H1 (cell line): ENCODE data around the gene INSM2. TPM values are rescaled to one million over a fixed set of nuclear protein-coding genes. Genes with fewer than 3 reads are reported as not detected.

Experiments used
- CTCF ChIA-PET: fragments of 300-600 bp; sonication (Branson Sonifier 250); formaldehyde crosslinking; loops from one replicate; lab custom pipeline; 2021; ENCODE audit not compliant: partially characterized antibody; lab: Charles Lee
- POLR2A ChIA-PET: fragments of 300-600 bp; sonication (Branson Sonifier 250); formaldehyde crosslinking; loops from one replicate; lab custom pipeline; 2021; ENCODE audit warnings: inconsistent platforms; ENCODE audit not compliant: partially characterized antibody; lab: Charles Lee
- DNase-seq, 2 experiments: peaks; one replicate each; pipeline versions ENCODE4 v3.0.0 to v3.0.0-alpha.2; 2010 to 2022; ENCODE audit warnings: low spot score in 2 of 2, low read depth in 1 of 2, mixed read lengths in 1 of 2
- FAIRE-seq: peaks from 2 replicates; lab custom pipeline; 2011; peaks lifted over from hg19 to GRCh38; lab: Jason Lieb, UNC
- H2AFZ ChIP-seq: 2 replicates; pipeline ENCODE4 v1.8.1; 2012; ENCODE audit warnings: low read length, inconsistent platforms
- H2AK5ac ChIP-seq: 2 replicates; pipeline ENCODE4 v1.6.1; 2013; ENCODE audit warnings: low read depth, low read length
- H2BK120ac ChIP-seq: replicated peaks from 2 replicates; pipeline ENCODE3; 2013; ENCODE audit warnings: low read depth, low read length, inconsistent platforms
- H2BK12ac ChIP-seq: 2 replicates; pipeline ENCODE4 v1.6.1; 2013; ENCODE audit warnings: low read depth, low read length
- H2BK15ac ChIP-seq: 2 replicates; pipeline ENCODE4 v1.6.1; 2013; ENCODE audit warnings: low read length
- H2BK20ac ChIP-seq: 2 replicates; pipeline ENCODE4 v1.6.1; 2013; ENCODE audit warnings: low read length
- H2BK5ac ChIP-seq: 2 replicates; pipeline ENCODE4 v1.6.1; 2013; ENCODE audit warnings: low read depth, low read length
- H3K14ac ChIP-seq: 2 replicates; pipeline ENCODE4 v1.6.1; 2013; ENCODE audit warnings: inconsistent platforms; ENCODE audit not compliant: insufficient read length
- H3K18ac ChIP-seq: 2 replicates; pipeline ENCODE4 v1.6.1; 2013; ENCODE audit warnings: low read length; ENCODE audit errors: extremely low read depth
- H3K23ac ChIP-seq: 2 replicates; pipeline ENCODE4 v1.6.1; 2013; ENCODE audit warnings: inconsistent platforms; ENCODE audit not compliant: insufficient read length
- H3K23me2 ChIP-seq: 2 replicates; pipeline ENCODE4 v1.6.1; 2013; ENCODE audit warnings: low read depth, low read length
- H3K27ac ChIP-seq: 2 replicates; pipeline ENCODE4 v1.6.1; 2011; ENCODE audit warnings: low read depth, low read length, inconsistent platforms
- H3K27me3 ChIP-seq, 4 experiments: replicated peaks in 1 of 4; 1 replicate in 1 of 4; 2 replicates in 3 of 4; pipeline versions ENCODE4 v1.6.1 to v1.8.1; 2011 to 2013; ENCODE audit warnings: low read length in 3 of 4, mild to moderate bottlenecking in 3 of 4, inconsistent platforms in 2 of 4, mixed read lengths in 2 of 4, moderate library complexity in 1 of 4; ENCODE audit not compliant: control insufficient read depth in 3 of 4, insufficient read depth in 3 of 4; ENCODE audit errors: extremely low read depth in 1 of 4
- H3K36me3 ChIP-seq, 4 experiments: 2 replicates each; pipeline versions ENCODE4 v1.6.1 to v1.8.1; 2011 to 2013; ENCODE audit warnings: mild to moderate bottlenecking in 4 of 4, low read length in 3 of 4, moderate library complexity in 2 of 4, control low read depth in 1 of 4, inconsistent platforms in 1 of 4; ENCODE audit not compliant: insufficient read depth in 4 of 4, control insufficient read depth in 2 of 4
- H3K4ac ChIP-seq: replicated peaks from 2 replicates; pipeline ENCODE3; 2013; ENCODE audit warnings: low read length, low read depth, mixed read lengths, inconsistent platforms; ENCODE audit not compliant: insufficient read length
- H3K4me1 ChIP-seq, 4 experiments: replicated peaks in 1 of 4; 1 replicate in 1 of 4; 2 replicates in 3 of 4; pipeline versions ENCODE4 v1.6.1 to v1.8.1; 2011 to 2013; ENCODE audit warnings: low read length in 3 of 4, inconsistent platforms in 2 of 4, mixed read lengths in 1 of 4; ENCODE audit not compliant: insufficient read depth in 4 of 4, control insufficient read depth in 3 of 4
- H3K4me2 ChIP-seq, 2 experiments: 2 replicates each; pipeline versions ENCODE4 v1.6.1 to v1.8.1; 2011 to 2013; ENCODE audit warnings: low read depth in 2 of 2, low read length in 2 of 2, control low read depth in 1 of 2, inconsistent platforms in 1 of 2, mild to moderate bottlenecking in 1 of 2; ENCODE audit not compliant: insufficient read depth in 1 of 2
- H3K4me3 ChIP-seq, 4 experiments: fragments of 200-600, 300-600 bp in 1 of 4; sonication (generic), shearing (Covaris generic), sonication (Bioruptor Twin) in 1 of 4; 2 replicates each; pipeline versions ENCODE4 v1.5.1 to v1.8.1; 2011 to 2016; ENCODE audit warnings: low read length in 4 of 4, low read depth in 3 of 4, control low read depth in 2 of 4, inconsistent platforms in 2 of 4, mild to moderate bottlenecking in 2 of 4, mixed read lengths in 1 of 4, moderate library complexity in 1 of 4; ENCODE audit not compliant: insufficient read depth in 2 of 4; ENCODE audit errors: extremely low read depth in 1 of 4
- H3K56ac ChIP-seq: replicated peaks from 2 replicates; pipeline ENCODE3; 2013; ENCODE audit warnings: low read depth, mild to moderate bottlenecking, mixed read lengths, low read length, inconsistent platforms; ENCODE audit not compliant: insufficient read length
- H3K79me1 ChIP-seq: 2 replicates; pipeline ENCODE4 v1.6.1; 2013; ENCODE audit warnings: low read depth, low read length, control low read depth
- H3K79me2 ChIP-seq, 2 experiments: 2 replicates each; pipeline versions ENCODE4 v1.6.1 to v1.8.1; 2012 to 2013; ENCODE audit warnings: low read length in 2 of 2, mild to moderate bottlenecking in 2 of 2, inconsistent platforms in 1 of 2; ENCODE audit not compliant: insufficient read depth in 2 of 2, control insufficient read depth in 1 of 2
- H3K9ac ChIP-seq, 4 experiments: replicated peaks in 1 of 4; 1 replicate in 1 of 4; 2 replicates in 3 of 4; pipeline versions ENCODE4 v1.6.1 to v1.8.1; 2011 to 2013; ENCODE audit warnings: low read depth in 3 of 4, low read length in 3 of 4, control low read depth in 2 of 4, mild to moderate bottlenecking in 2 of 4, moderate library complexity in 2 of 4, inconsistent platforms in 1 of 4; ENCODE audit errors: extremely low read depth in 1 of 4
- H3K9me3 ChIP-seq, 2 experiments: 2 replicates each; pipeline versions ENCODE4 v1.6.1 to v1.8.1; 2012 to 2013; ENCODE audit warnings: mild to moderate bottlenecking in 2 of 2, moderate library complexity in 2 of 2, control low read depth in 1 of 2, inconsistent platforms in 1 of 2, low read depth in 1 of 2, low read length in 1 of 2, mixed read lengths in 1 of 2; ENCODE audit not compliant: insufficient read depth in 2 of 2
- H4K20me1 ChIP-seq, 2 experiments: replicated peaks in 1 of 2; 2 replicates each; pipeline versions ENCODE3 to v1.8.1; 2011 to 2013; ENCODE audit warnings: inconsistent platforms in 2 of 2, low read length in 2 of 2, mild to moderate bottlenecking in 1 of 2; ENCODE audit not compliant: insufficient read depth in 2 of 2, control insufficient read depth in 1 of 2
- H4K5ac ChIP-seq: 2 replicates; pipeline ENCODE4 v1.6.1; 2013; ENCODE audit warnings: low read length, low read depth, mixed read lengths, inconsistent platforms; ENCODE audit not compliant: insufficient read length
- H4K8ac ChIP-seq: 2 replicates; pipeline ENCODE4 v1.8.0; 2013; ENCODE audit warnings: mild to moderate bottlenecking, moderate library complexity, low read length, inconsistent platforms; ENCODE audit not compliant: insufficient read depth; ENCODE audit errors: extremely low read depth
- H4K91ac ChIP-seq: replicated peaks from 2 replicates; pipeline ENCODE3; 2013; ENCODE audit warnings: low read length, mixed read lengths, inconsistent platforms; ENCODE audit not compliant: insufficient read length
- HDAC6 ChIP-seq: IDR thresholded peaks from one replicate; pipeline ENCODE4 v1.7.1; 2012; ENCODE audit warnings: low read depth, mild to moderate bottlenecking, inconsistent platforms, low read length, moderate library complexity
- SIRT6 ChIP-seq: IDR thresholded peaks from one replicate; pipeline ENCODE4 v1.7.1; 2012; ENCODE audit warnings: low read length, inconsistent platforms
- SIX5 ChIP-seq: IDR thresholded peaks from 2 replicates; pipeline ENCODE4 v1.6.1; 2011; ENCODE audit warnings: mild to moderate bottlenecking, low read depth, low read length
- SRF ChIP-seq: IDR thresholded peaks from 2 replicates; pipeline ENCODE4 v1.6.1; 2011; ENCODE audit warnings: mild to moderate bottlenecking, low read depth, low read length, moderate library complexity
- TAF1 ChIP-seq: IDR thresholded peaks from 2 replicates; pipeline ENCODE4 v1.6.1; 2011; ENCODE audit warnings: mild to moderate bottlenecking, low read depth, low read length
- TAF7 ChIP-seq: optimal IDR thresholded peaks from 2 replicates; pipeline ENCODE3; 2011; ENCODE audit warnings: low read depth, mild to moderate bottlenecking, inconsistent platforms, low read length, moderate library complexity, borderline replicate concordance
- WGBS, 2 experiments: shearing (Covaris generic) in 1 of 2; methylation state at CpG; one replicate each; pipeline versions ENCODE4 v1.1.6 to v1.1.7; 2013 to 2015; ENCODE audit warnings: low lambda C conversion rate in 2 of 2, mixed read lengths in 2 of 2, inconsistent platforms in 1 of 2, low coverage in 1 of 2, missing lambda C conversion rate in 1 of 2; ENCODE audit not compliant: insufficient replicate concordance in 2 of 2, insufficient coverage in 1 of 2, insufficient read length in 1 of 2; ENCODE audit errors: extremely low coverage in 1 of 2, missing lambda C conversion rate in 1 of 2; 5-methylcytosine and 5-hydroxymethylcytosine counted together
- polyA plus RNA-seq, 7 experiments: library from polyadenylated mRNA; depleted of rRNA in 3 of 7; stranded (reverse) in 5 of 7; unstranded in 2 of 7; fragments of >200 nt in 5 of 7; fragments of 200-250 nt in 2 of 7; gene quantifications; 1 replicate in 5 of 7; 2 replicates in 1 of 7; 4 replicates in 1 of 7; pipeline versions ENCODE4 v1.2.1 to v1.2.3, GENCODE V29; 2011 to 2013; ENCODE audit warnings: missing spikeins in 2 of 7, mixed read lengths in 2 of 7
- total RNA-seq: library from RNA; stranded (reverse); fragmentation: NEBNext Ultra II Directional; extraction: Animal tissue kit (Norgen Biotek cat#: 25700); gene quantifications from 2 replicates; pipeline ENCODE4 v1.2.1, GENCODE V29; 2021

The INSM2 gene
- total and polyA plus RNA-seq, 2 of the 8 experiments (the other 6 are each of a cell fraction or from before 2014, with no cell fraction given) = not detected

DNA sequence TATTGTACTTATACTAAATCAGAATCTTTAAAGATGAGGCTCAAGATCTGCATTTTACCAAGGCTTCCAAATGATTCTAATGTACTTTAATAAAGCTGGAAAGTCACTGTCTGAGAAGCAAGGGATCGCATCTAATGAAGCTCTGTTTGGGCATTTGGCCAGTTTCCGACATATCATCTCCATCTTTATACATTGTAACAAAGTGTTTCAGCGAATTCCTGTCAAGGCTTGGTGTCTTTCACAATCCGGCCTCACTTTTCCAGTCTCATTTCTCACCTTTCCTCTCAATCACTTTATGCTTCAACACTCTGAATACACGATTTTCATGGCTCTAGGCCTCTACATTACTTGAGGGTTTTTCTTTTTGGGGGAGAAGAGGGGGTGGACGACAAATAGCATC is 27.5 kb upstream of the INSM2 start:
- no peak for FAIRE-seq
- Histone ChIP-seq H3K4me2 (no peak overlapping the region), H2AFZ (no peak overlapping the region), H2BK12ac (no peak overlapping the region), H4K5ac (no peak overlapping the region), H3K79me1 (no peaks in the 10 kb centered on the region), H3K18ac (no peak overlapping the region), H4K20me1 (no peaks in the 10 kb centered on the region), H3K79me2 (no peaks in the 10 kb centered on the region), H3K27ac (no peak overlapping the region), H3K4me3 (no peak overlapping the region), H3K56ac (no peak overlapping the region), H3K14ac (no peak overlapping the region), H3K36me3 (no peaks in the 10 kb centered on the region), H3K9me3 (peaks cover 0 to 3% of the 10 kb centered on the region in 2 experiments; a peak in 1 of 4 replicates), H3K23ac (no peak overlapping the region), H4K8ac (no peak overlapping the region), H3K27me3 (no peaks in the 10 kb centered on the region), H4K91ac (no peak overlapping the region), H3K4ac (no peak overlapping the region), H3K23me2 (no peaks in the 10 kb centered on the region), H2AK5ac (no peak overlapping the region), H2BK120ac (no peak overlapping the region), H3K9ac (no peak overlapping the region), H2BK5ac (no peak overlapping the region), H2BK20ac (no peak overlapping the region), H2BK15ac (no peak overlapping the region), H3K4me1 (no peaks in the 10 kb centered on the region)
- ChIA-PET CTCF (interaction anchor here (0.8 to 1.5 kb wide), 3 partner anchors 11 to 181 kb away, joined by 3 to 4 read pairs (median 3); no protein-coding TSS in a partner anchor), POLR2A (no interaction called here)
- TF ChIP-seq SRF (no peak), TAF1 (no peak), SIRT6 (no peak), TAF7 (no peak), HDAC6 (no peak), SIX5 (no peak)
- 83% methylated on average over 6 of the region's 6 CpGs; no CpG with 5 or more reads in 1 of the 2 experiments for WGBS, 2 experiments
- DNase-seq = no peak
